ENCODE results near the gene SPARCL1. TPM values are rescaled to one million over a fixed set of nuclear protein-coding genes. Genes with fewer than 3 reads are reported as not detected.
"Not testable (repeated sequence)": the region's sequence is repeated elsewhere in the genome, so short reads cannot be mapped to it uniquely, and the experiment has no call there.

SPARCL1 gene
- total RNA-seq, 1 experiment from 2014 or later, result not detected

- no peak for DNase-seq (ENCODE audit: low read depth)
Observed at GRCh38 chr4:87502580-87503238, 26.5 kb downstream of the SPARCL1 start.

GRCh38 chr4:87500092-87500462 lies 29.1 kb downstream of the SPARCL1 start:
- no peak for DNase-seq (ENCODE audit: low read depth)

DNA sequence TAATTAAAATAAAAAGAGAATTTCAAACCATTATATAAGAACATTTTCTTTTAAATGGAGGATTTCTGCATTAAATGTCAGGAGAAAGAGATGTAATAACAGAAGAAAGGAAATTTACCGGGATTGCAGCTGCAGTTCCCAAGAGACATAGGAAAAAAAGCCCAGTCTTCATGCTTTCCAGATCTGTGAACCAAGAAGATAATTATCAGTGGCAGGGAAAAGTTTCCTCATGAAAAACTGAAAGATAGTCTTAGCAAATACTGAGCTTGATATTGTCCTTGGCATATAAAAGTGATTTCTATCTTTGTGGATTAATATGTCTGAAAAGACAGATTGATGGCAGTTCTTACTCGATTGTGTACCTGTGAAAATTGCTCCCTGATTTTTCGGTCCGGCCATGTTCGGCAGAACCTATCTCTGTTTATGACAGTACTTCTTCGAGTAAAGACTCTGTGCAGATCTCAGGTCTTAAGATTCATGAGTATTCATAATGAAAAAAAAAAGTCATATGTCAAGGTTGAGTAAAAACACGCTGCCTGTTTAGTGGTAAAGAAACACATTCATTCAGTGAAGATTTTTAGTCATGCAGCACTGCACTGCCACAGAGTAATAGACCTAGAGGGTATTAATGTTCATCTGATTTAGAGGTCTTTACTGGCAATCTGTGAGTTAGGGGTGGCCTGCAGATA lies 29.6 kb downstream of the SPARCL1 start:
- no peak for DNase-seq (ENCODE audit: low read depth)

- DNase-seq (ENCODE audit: low read depth), result no peak
Observed at GRCh38 chr4:87498446-87498900, 30.7 kb downstream of the SPARCL1 start.

DNA sequence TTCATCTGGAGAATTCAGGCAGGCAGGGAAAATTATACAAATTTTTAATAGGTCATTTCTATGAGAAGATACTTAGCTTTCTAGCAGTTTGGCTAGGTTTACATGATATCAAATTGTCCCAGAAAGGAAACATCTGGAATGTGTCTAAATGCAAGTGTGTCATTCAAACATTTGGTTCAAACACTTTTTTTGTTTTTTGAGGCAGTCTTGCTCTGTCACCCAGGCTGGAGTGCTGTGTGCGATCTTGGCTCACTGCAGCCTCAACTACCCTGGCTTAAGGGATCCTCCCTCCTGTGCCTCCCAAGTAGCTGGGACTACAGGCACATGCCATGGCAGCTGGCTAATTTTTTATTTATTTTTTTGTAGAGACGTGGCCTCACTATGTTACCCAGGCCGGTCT lies 31.6 kb downstream of the SPARCL1 start:
- no peak for DNase-seq (ENCODE audit: low read depth)

DNA sequence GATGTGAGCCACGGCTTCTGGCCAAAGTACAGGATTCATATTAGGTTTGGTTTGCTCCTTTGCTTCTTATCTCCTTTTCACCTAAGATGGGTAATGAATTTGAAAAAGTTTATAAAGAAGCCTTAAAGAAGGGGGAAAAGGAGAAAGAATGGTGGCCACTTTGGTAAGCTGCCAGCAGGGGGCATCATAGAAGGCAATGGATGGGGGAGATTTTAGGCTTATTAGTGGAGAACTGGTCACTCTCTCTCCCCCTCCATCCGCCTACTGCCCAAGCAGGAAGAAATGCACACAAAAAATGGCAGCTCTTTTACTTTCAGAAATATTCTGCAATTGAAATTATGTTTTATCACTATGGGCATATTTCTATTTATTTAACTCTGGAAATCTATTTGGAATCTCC lies 32.0 kb downstream of the SPARCL1 start:
- DNase-seq (ENCODE audit: low read depth), result no peak

DNA sequence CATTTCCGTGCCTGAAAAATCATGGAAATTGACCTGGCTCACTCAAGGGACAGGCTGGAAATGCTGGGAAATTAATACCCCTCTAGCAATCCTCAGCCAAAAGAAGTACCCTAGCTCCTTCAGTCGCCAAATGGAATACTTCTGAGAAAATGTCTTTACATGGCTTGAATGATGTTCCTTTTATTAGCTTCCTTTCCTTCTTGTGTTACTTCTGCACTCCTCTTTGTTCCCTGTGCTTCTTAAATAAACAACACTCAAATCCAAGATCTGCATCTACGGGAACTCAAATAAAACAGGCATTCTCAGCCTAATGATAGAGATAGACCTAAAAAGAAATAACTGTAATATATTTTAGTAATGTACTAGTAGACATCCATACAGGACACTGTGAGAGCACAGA lies 36.1 kb downstream of the SPARCL1 start:
- no peak for DNase-seq (ENCODE audit: low read depth)

DNA sequence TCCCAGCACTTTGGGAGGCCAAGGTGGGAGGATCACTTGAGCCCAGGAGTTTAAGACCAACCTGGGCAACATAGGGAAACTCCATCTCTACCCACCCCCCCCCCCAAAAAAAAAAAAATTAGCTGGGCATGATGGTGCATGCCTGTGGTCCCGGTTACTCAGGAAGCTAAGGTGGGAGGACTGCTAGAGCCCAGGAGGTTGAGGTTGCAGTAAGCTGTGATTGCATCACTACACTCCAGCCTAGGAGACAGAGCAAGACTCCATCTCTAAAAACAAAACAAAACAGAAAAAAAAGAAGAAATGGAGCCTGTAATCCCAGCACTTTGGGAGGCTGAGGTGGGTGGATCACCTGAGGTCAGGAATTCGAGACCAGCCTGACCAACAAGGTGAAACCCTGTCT lies 37.3 kb downstream of the SPARCL1 start:
- peak; percentile 20 for DNase-seq (ENCODE audit: low read depth)

DNA sequence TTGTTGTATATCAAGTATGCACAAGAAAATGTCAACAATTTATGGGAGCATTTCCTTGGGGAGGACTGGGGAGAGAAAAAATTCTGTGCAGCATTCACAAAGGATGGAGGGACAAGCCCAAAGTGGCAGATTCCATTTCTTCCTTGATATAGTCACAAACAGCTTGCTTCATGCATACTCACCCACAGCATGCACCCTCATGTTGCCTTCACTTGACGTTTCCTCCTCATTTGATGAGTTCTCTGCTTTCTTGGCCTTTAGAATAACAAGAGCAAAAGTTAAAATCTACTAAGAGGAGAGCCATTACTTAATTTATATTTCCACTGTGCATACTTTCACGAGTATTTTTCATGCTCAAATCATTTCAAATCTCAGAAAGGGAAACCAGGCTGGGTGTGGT lies 37.7 kb downstream of the SPARCL1 start:
- no peak for DNase-seq (ENCODE audit: low read depth)

- DNase-seq (ENCODE audit: low read depth), result no peak
Observed at GRCh38 chr4:87490664-87491369, 38.4 kb downstream of the SPARCL1 start.

DNA sequence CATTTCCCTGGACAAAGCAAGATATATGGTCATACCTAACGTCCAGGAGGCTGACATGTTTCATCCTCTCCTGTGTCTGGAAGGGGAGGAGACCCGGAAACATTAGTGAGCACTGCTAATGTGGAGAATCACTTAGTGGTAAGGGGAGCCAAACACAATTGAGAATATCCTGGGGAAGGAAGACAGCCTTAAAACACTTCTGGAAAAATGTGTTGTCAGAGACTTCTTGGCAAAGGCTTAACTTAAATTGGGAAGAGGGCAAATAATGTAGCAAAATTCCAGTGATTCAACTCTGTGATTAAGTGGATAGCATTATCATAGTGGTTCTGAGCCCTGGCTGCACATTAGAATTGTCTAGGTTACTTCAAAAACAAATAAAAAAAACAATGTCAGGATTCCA lies 39.5 kb downstream of the SPARCL1 start:
- DNase-seq (ENCODE audit: low read depth), result no peak

DNA sequence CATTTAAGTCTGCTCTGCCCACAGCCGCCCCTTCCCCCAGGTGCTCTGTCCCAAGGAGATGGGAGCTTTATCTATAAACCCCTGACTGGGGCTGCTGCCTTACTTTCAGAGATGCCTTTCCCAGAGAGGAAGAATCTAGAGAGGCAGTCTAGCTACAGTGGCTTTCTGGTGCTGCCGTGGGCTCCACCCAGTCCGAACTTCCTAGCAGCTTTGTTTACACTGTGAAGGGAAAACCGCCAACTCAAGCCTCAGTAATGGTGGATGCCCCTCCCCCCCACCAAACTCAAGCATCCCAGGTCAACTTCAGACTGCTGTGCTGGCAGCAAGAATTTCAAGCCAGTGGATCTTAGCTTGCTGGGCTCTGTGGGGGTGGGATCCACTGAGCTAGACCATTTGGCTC lies 40.5 kb downstream of the SPARCL1 start:
- not testable (repeated sequence) for DNase-seq (ENCODE audit: low read depth)

DNA sequence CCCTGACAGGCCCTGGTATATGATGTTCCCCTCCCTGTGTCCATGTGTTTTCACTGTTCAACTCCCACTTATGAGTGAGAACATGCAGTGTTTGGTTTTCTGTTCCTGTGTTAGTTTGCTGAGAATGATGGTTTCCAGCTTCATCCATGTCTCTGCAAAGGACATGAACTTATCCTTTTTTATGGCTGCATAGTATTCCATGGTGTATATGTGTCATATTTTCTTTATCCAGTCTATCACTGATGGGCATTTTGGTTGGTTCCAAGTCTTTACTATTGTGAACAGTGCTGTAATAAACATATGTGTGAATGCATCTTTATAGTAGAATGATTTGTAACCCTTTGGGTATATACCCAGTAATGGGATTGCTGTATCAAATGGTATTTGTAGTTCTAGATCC lies 45.9 kb downstream of the SPARCL1 start:
- not testable (repeated sequence) for DNase-seq (ENCODE audit: low read depth)

- DNase-seq (ENCODE audit: low read depth), result no peak
Observed at GRCh38 chr4:87481377-87481776, 47.8 kb downstream of the SPARCL1 start.

- DNase-seq (ENCODE audit: low read depth), result no peak
Observed at GRCh38 chr4:87478732-87479250, 50.4 kb downstream of the SPARCL1 start.

GRCh38 chr4:87476934-87477333 lies 52.2 kb downstream of the SPARCL1 start:
- DNase-seq (ENCODE audit: low read depth), result no peak

- no peak for DNase-seq (ENCODE audit: low read depth)
Observed at GRCh38 chr4:87469390-87469789, 59.8 kb downstream of the SPARCL1 start.

GRCh38 chr4:87465739-87466366 lies 63.3 kb downstream of the SPARCL1 start:
- peak; percentile 10 for DNase-seq (ENCODE audit: low read depth)

GRCh38 chr4:87462102-87462501 lies 67.1 kb downstream of the SPARCL1 start:
- no peak for DNase-seq (ENCODE audit: low read depth)

- DNase-seq (ENCODE audit: low read depth), result no peak
Observed at GRCh38 chr4:87461281-87461700, 67.9 kb downstream of the SPARCL1 start.

GRCh38 chr4:87458913-87459312 lies 70.3 kb downstream of the SPARCL1 start:
- DNase-seq (ENCODE audit: low read depth), result no peak

GRCh38 chr4:87451537-87451936 lies 77.6 kb downstream of the SPARCL1 start:
- DNase-seq (ENCODE audit: low read depth), result no peak

Measured in HT1080 (cell line).